Kidney epithelial cell (primary cell): ENCODE data around the gene KCNMA1. TPM values are rescaled to one million over a fixed set of nuclear protein-coding genes. Genes with fewer than 3 reads are reported as not detected.

Source experiments
- DNase-seq: peaks from one replicate; pipeline ENCODE4 v3.0.0-alpha.2; 2010; ENCODE audit warnings: low read depth
- H3K27me3 ChIP-seq: 2 replicates; pipeline ENCODE4 v1.6.0; 2011; ENCODE audit warnings: low read length; ENCODE audit not compliant: control insufficient read depth, insufficient read depth
- H3K36me3 ChIP-seq: 2 replicates; pipeline ENCODE4 v1.5.1; 2011; ENCODE audit warnings: low read length; ENCODE audit not compliant: control insufficient read depth, insufficient read depth
- H3K4me3 ChIP-seq: 2 replicates; pipeline ENCODE4 v1.5.1; 2011; ENCODE audit warnings: low read depth, mild to moderate bottlenecking, control low read depth, low read length
- CTCF ChIP-seq: IDR thresholded peaks from 2 replicates; pipeline ENCODE4 v1.5.1; 2011; ENCODE audit warnings: mild to moderate bottlenecking, moderate library complexity, low read length, control low read depth, inconsistent platforms; ENCODE audit not compliant: insufficient read depth, poor library complexity, severe bottlenecking
- total RNA-seq: library from RNA; depleted of rRNA; stranded (reverse); fragments of >200 nt; gene quantifications from 2 replicates; pipeline ENCODE4 v1.2.3, GENCODE V29; 2015

The KCNMA1 gene
- total RNA-seq, 1 donor from 2014 or later: 18.9 TPM

- TF ChIP-seq CTCF: no peak
- no peaks in the 10 kb centered on the region for H3K36me3 ChIP-seq
- no peak for DNase-seq
- no peaks in the 10 kb centered on the region for H3K27me3 ChIP-seq
- H3K4me3 ChIP-seq: peak overlapping the region; percentile 88
Observed at GRCh38 chr10:77638321-77639101, 903 bp upstream of the KCNMA1 start.

GRCh38 chr10:77636967-77637531, 559 bp downstream of the KCNMA1 start:
- Histone ChIP-seq H3K27me3 (no peaks in the 10 kb centered on the region), H3K4me3 (peak overlapping the region; percentile 88), H3K36me3 (no peaks in the 10 kb centered on the region)
- TF ChIP-seq CTCF: no peak
- no peak for DNase-seq

GRCh38 chr10:77636282-77636966, 1.2 kb downstream of the KCNMA1 start:
- H3K27me3 ChIP-seq: no peaks in the 10 kb centered on the region
- peak overlapping the region; percentile 88 for H3K4me3 ChIP-seq
- DNase-seq: no peak
- no peaks in the 10 kb centered on the region for H3K36me3 ChIP-seq
- peak; percentile 25 for TF ChIP-seq CTCF

GRCh38 chr10:77635402-77636227, 2.0 kb downstream of the KCNMA1 start:
- TF ChIP-seq CTCF: no peak
- DNase-seq: no peak
- Histone ChIP-seq H3K4me3 (peak overlapping the region; percentile 88), H3K36me3 (no peaks in the 10 kb centered on the region), H3K27me3 (no peaks in the 10 kb centered on the region)

GRCh38 chr10:77634939-77635338, 2.7 kb downstream of the KCNMA1 start:
- no peak for DNase-seq
- Histone ChIP-seq H3K27me3 (no peaks in the 10 kb centered on the region), H3K4me3 (no peak overlapping the region), H3K36me3 (no peaks in the 10 kb centered on the region)
- TF ChIP-seq CTCF: no peak
